ENCODE results near the gene WT1. TPM values are rescaled to one million over a fixed set of nuclear protein-coding genes. Genes with fewer than 3 reads are reported as not detected.

Gene WT1
- total and polyA plus RNA-seq, 4 donors = 0.05 to 0.06 TPM; not detected in 2

GRCh38 chr11:32451808-32452207 lies 16.5 kb upstream of the WT1 start:
- TF ChIP-seq FOXA1 (IDR thresholded peaks at IDR 0.05) = no peak
- no peak for TF ChIP-seq NR2F2 (IDR thresholded peaks at IDR 0.05)
- TF ChIP-seq, protein P1, sequence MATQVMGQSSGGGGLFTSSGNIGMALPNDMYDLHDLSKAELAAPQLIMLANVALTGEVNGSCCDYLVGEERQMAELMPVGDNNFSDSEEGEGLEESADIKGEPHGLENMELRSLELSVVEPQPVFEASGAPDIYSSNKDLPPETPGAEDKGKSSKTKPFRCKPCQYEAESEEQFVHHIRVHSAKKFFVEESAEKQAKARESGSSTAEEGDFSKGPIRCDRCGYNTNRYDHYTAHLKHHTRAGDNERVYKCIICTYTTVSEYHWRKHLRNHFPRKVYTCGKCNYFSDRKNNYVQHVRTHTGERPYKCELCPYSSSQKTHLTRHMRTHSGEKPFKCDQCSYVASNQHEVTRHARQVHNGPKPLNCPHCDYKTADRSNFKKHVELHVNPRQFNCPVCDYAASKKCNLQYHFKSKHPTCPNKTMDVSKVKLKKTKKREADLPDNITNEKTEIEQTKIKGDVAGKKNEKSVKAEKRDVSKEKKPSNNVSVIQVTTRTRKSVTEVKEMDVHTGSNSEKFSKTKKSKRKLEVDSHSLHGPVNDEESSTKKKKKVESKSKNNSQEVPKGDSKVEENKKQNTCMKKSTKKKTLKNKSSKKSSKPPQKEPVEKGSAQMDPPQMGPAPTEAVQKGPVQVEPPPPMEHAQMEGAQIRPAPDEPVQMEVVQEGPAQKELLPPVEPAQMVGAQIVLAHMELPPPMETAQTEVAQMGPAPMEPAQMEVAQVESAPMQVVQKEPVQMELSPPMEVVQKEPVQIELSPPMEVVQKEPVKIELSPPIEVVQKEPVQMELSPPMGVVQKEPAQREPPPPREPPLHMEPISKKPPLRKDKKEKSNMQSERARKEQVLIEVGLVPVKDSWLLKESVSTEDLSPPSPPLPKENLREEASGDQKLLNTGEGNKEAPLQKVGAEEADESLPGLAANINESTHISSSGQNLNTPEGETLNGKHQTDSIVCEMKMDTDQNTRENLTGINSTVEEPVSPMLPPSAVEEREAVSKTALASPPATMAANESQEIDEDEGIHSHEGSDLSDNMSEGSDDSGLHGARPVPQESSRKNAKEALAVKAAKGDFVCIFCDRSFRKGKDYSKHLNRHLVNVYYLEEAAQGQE (IDR thresholded peaks at IDR 0.05) = no peak
- no peak for TF ChIP-seq FOXA2 (IDR thresholded peaks at IDR 0.05)
- no peak for TF ChIP-seq SP1 (IDR thresholded peaks at IDR 0.05)
- no peak for TF ChIP-seq RXRA (IDR thresholded peaks at IDR 0.05)
- TF ChIP-seq ZBTB33 (IDR thresholded peaks at IDR 0.05) = no peak
- TF ChIP-seq RAD21 (IDR thresholded peaks at IDR 0.05) = no peak
- no peak for TF ChIP-seq JUND (IDR thresholded peaks at IDR 0.05)
- TF ChIP-seq TAF1 (conservative IDR thresholded peaks at IDR 0.05) = no peak
- TF ChIP-seq GABPA (IDR thresholded peaks at IDR 0.05 in 1 of 2, conservative IDR thresholded peaks at IDR 0.05 in 1 of 2) = no peak
- TF ChIP-seq HNF4A (conservative IDR thresholded peaks at IDR 0.05) = no peak
- WGBS = 85% methylated on average over 4 of the region's 4 CpGs
- H3K9ac ChIP-seq (ENCODE audit: low read depth in 1 of 2, low read length in 2 of 2) = no peak overlapping the region
- no peak for DNase-seq (ENCODE audit: low spot score)
- no peaks in the 10 kb centered on the region for H3K4me1 ChIP-seq (ENCODE audit: control insufficient read depth in 4 of 4, insufficient read depth in 4 of 4, low read length in 3 of 4)
- H3K27me3 ChIP-seq (ENCODE audit: control insufficient read depth in 4 of 4, insufficient read depth in 4 of 4, low read length in 3 of 4) = peaks cover 0 to 4% (median 1%) of the 10 kb centered on the region in 4 donors
- no peak overlapping the region for H3K27ac ChIP-seq (ENCODE audit: low read depth in 1 of 2, low read length in 2 of 2)
- H3K36me3 ChIP-seq (ENCODE audit: control insufficient read depth in 4 of 4, insufficient read depth in 3 of 4, low read depth in 1 of 4, low read length in 3 of 4) = no peaks in the 10 kb centered on the region
- no peak overlapping the region for H3K4me3 ChIP-seq (ENCODE audit: low read depth in 1 of 3, low read length in 3 of 3)
- no peaks in the 10 kb centered on the region for H3K9me3 ChIP-seq (ENCODE audit: control insufficient read depth in 4 of 4, low read length in 3 of 4)

DNA sequence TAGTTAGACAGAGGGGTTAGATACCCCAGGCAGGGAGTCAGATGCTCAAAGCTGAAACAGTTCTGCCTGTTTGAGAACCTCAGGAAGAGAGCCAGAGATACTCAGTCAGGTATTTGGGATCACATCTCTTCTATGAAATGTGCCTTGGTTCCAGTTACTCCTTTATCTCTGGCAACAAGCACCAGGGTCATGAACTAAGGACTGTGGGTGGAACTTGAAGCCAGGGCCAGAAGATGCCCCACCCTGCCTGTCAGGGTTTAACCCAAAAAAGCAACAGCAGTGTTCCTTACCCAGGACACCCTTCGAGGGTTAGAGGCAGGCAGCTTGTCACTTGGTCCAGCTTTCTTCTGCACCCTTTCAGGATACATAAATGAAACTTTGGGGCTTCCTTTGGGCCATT lies 15.0 kb upstream of the WT1 start:
- Histone ChIP-seq H3K4me3 (ENCODE audit: low read depth in 1 of 3, low read length in 3 of 3) (no peak overlapping the region), H3K9me3 (ENCODE audit: control insufficient read depth in 4 of 4, low read length in 3 of 4) (no peaks in the 10 kb centered on the region), H3K27me3 (ENCODE audit: control insufficient read depth in 4 of 4, insufficient read depth in 4 of 4, low read length in 3 of 4) (peaks cover 0 to 4% (median 3%) of the 10 kb centered on the region in 4 donors), H3K36me3 (ENCODE audit: control insufficient read depth in 4 of 4, insufficient read depth in 3 of 4, low read depth in 1 of 4, low read length in 3 of 4) (no peaks in the 10 kb centered on the region), H3K9ac (ENCODE audit: low read depth in 1 of 2, low read length in 2 of 2) (no peak overlapping the region), H3K27ac (ENCODE audit: low read depth in 1 of 2, low read length in 2 of 2) (no peak overlapping the region), H3K4me1 (ENCODE audit: control insufficient read depth in 4 of 4, insufficient read depth in 4 of 4, low read length in 3 of 4) (no peaks in the 10 kb centered on the region)
- DNase-seq (ENCODE audit: low spot score) = no peak
- TF ChIP-seq JUND (IDR thresholded peaks at IDR 0.05) (no peak), FOXA2 (IDR thresholded peaks at IDR 0.05) (no peak), HNF4G (IDR thresholded peaks at IDR 0.05) (no peak)
- TF ChIP-seq, protein P1 (IDR thresholded peaks at IDR 0.05) = no peak
- WGBS = 82% methylated on average over 1 of the region's 1 CpG

All from liver (tissue), 9 donors.